Mesodermal cell (in vitro differentiated cells): ENCODE results near the gene NEK11.

ENCODE experiments used
- H3K27ac ChIP-seq: 2 replicates; pipeline ENCODE4 v1.7.0; 2013; ENCODE audit warnings: mild to moderate bottlenecking, low read depth, low read length, moderate library complexity; ENCODE audit not compliant: severe bottlenecking
- H3K36me3 ChIP-seq: 2 replicates; pipeline ENCODE4 v1.7.1; 2013; ENCODE audit warnings: mild to moderate bottlenecking, low read length, moderate library complexity; ENCODE audit not compliant: control insufficient read depth, insufficient read depth
- H3K4me1 ChIP-seq: one replicate; pipeline ENCODE4 v1.7.1; 2013; ENCODE audit warnings: mild to moderate bottlenecking, low read length; ENCODE audit not compliant: insufficient read depth, control insufficient read depth, poor library complexity, severe bottlenecking
- H3K4me3 ChIP-seq: 2 replicates; pipeline ENCODE4 v1.7.0; 2013; ENCODE audit warnings: low read length, control low read depth, mild to moderate bottlenecking; ENCODE audit not compliant: insufficient read depth, poor library complexity, severe bottlenecking; ENCODE audit errors: extremely low read depth
- H3K9me3 ChIP-seq: 2 replicates; pipeline ENCODE4 v1.7.1; 2013; ENCODE audit warnings: mild to moderate bottlenecking, low read length, moderate library complexity; ENCODE audit not compliant: control insufficient read depth
- WGBS, 2 experiments: methylation state at CpG; one replicate each; pipeline ENCODE4 v1.1.5; 2013; ENCODE audit warnings: missing lambda C conversion rate in 2 of 2; ENCODE audit not compliant: insufficient coverage in 2 of 2; 5-methylcytosine and 5-hydroxymethylcytosine counted together

The NEK11 gene

GRCh38 chr3:131079086-131079485 lies 52.4 kb downstream of the NEK11 start:
- Histone ChIP-seq H3K4me1 (no peaks in the 10 kb centered on the region), H3K36me3 (no peaks in the 10 kb centered on the region), H3K27ac (no peak overlapping the region), H3K9me3 (no peaks in the 10 kb centered on the region), H3K4me3 (no peak overlapping the region)
- WGBS, 2 experiments, result no CpG with 5 or more reads among the region's 1 CpG

GRCh38 chr3:131081224-131081623 lies 54.5 kb downstream of the NEK11 start:
- no peaks in the 10 kb centered on the region for H3K4me1 ChIP-seq
- no peak overlapping the region for H3K27ac ChIP-seq
- 92 to 100% methylated on average over 1 of the region's 1 CpG for WGBS, 2 experiments
- H3K36me3 ChIP-seq, result no peaks in the 10 kb centered on the region
- H3K4me3 ChIP-seq, result no peak overlapping the region
- H3K9me3 ChIP-seq, result no peaks in the 10 kb centered on the region

GRCh38 chr3:131082246-131082645 lies 55.6 kb downstream of the NEK11 start:
- Histone ChIP-seq H3K27ac (no peak overlapping the region), H3K4me3 (no peak overlapping the region), H3K9me3 (no peaks in the 10 kb centered on the region), H3K4me1 (no peaks in the 10 kb centered on the region), H3K36me3 (no peaks in the 10 kb centered on the region)
- no CpG with 5 or more reads among the region's 4 CpGs for WGBS, 2 experiments

- no peaks in the 10 kb centered on the region for H3K9me3 ChIP-seq
- H3K36me3 ChIP-seq, result no peaks in the 10 kb centered on the region
- 26 to 28% methylated on average over 2 of the region's 5 CpGs for WGBS, 2 experiments
- H3K27ac ChIP-seq, result no peak overlapping the region
- no peak overlapping the region for H3K4me3 ChIP-seq
- no peaks in the 10 kb centered on the region for H3K4me1 ChIP-seq
Measured at GRCh38 chr3:131082871-131083863, 56.5 kb downstream of the NEK11 start.

GRCh38 chr3:131091768-131092167 lies 65.1 kb downstream of the NEK11 start:
- Histone ChIP-seq H3K27ac (no peak overlapping the region), H3K4me1 (no peaks in the 10 kb centered on the region), H3K4me3 (no peak overlapping the region), H3K36me3 (no peaks in the 10 kb centered on the region), H3K9me3 (no peaks in the 10 kb centered on the region)
- WGBS, 2 experiments, result 100% methylated on average over 1 of the region's 3 CpGs

GRCh38 chr3:131107637-131108433 lies 81.2 kb downstream of the NEK11 start:
- Histone ChIP-seq H3K4me3 (no peak overlapping the region), H3K9me3 (no peaks in the 10 kb centered on the region), H3K27ac (no peak overlapping the region), H3K36me3 (no peaks in the 10 kb centered on the region), H3K4me1 (no peaks in the 10 kb centered on the region)
- 82 to 100% methylated on average over 1 to 2 of the region's 4 CpGs for WGBS, 2 experiments

GRCh38 chr3:131109156-131109555 lies 82.5 kb downstream of the NEK11 start:
- Histone ChIP-seq H3K4me3 (no peak overlapping the region), H3K27ac (no peak overlapping the region), H3K9me3 (no peaks in the 10 kb centered on the region), H3K36me3 (no peaks in the 10 kb centered on the region), H3K4me1 (no peaks in the 10 kb centered on the region)

- Histone ChIP-seq H3K36me3 (no peaks in the 10 kb centered on the region), H3K9me3 (no peaks in the 10 kb centered on the region), H3K4me1 (no peaks in the 10 kb centered on the region), H3K4me3 (no peak overlapping the region), H3K27ac (no peak overlapping the region)
- 80% methylated on average over 1 of the region's 1 CpG; no CpG with 5 or more reads in 1 of the 2 experiments for WGBS, 2 experiments
Measured at GRCh38 chr3:131110087-131110486, 83.4 kb downstream of the NEK11 start.

- 93 to 97% methylated on average over 3 of the region's 3 CpGs for WGBS, 2 experiments
- Histone ChIP-seq H3K36me3 (no peaks in the 10 kb centered on the region), H3K4me1 (no peaks in the 10 kb centered on the region), H3K27ac (no peak overlapping the region), H3K4me3 (no peak overlapping the region), H3K9me3 (no peaks in the 10 kb centered on the region)
Measured at GRCh38 chr3:131114256-131114655, 87.6 kb downstream of the NEK11 start.

GRCh38 chr3:131125684-131126083 lies 99.0 kb downstream of the NEK11 start:
- Histone ChIP-seq H3K9me3 (no peaks in the 10 kb centered on the region), H3K4me3 (no peak overlapping the region), H3K27ac (no peak overlapping the region), H3K4me1 (no peaks in the 10 kb centered on the region), H3K36me3 (no peaks in the 10 kb centered on the region)

GRCh38 chr3:131140891-131141290 lies 114.2 kb downstream of the NEK11 start:
- no peaks in the 10 kb centered on the region for H3K4me1 ChIP-seq
- H3K9me3 ChIP-seq, result no peaks in the 10 kb centered on the region
- H3K27ac ChIP-seq, result no peak overlapping the region
- no peak overlapping the region for H3K4me3 ChIP-seq
- WGBS, 2 experiments, result no CpG with 5 or more reads among the region's 1 CpG
- H3K36me3 ChIP-seq, result no peaks in the 10 kb centered on the region
